NCI-H69 (cell line): ENCODE measurements around the gene NEK6.

ENCODE experiments used
- DNase-seq: peaks from one replicate; lab custom pipeline; 2025; lab: John Stamatoyannopoulos, UW

The NEK6 gene

DNA sequence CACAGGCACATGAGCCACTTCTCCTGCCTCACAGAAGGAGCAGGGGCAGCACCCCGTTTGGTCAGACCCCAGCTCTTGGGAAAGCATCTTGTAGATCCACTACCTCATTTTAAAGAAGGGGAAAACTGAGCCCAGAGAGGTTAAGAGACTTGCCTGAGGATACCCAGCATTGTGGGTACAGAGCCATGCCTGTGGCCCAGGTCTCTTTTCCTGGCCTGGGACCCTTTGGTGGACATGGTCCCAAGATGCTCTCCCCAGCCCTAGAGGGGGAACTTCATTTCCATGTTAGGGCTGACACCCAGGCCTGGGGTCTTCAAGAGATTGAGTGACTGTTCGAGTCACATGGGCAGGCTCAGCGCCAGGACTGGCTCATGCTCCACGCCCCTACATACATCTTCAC, 64.2 kb downstream of the NEK6 start:
- no peak for DNase-seq

DNA sequence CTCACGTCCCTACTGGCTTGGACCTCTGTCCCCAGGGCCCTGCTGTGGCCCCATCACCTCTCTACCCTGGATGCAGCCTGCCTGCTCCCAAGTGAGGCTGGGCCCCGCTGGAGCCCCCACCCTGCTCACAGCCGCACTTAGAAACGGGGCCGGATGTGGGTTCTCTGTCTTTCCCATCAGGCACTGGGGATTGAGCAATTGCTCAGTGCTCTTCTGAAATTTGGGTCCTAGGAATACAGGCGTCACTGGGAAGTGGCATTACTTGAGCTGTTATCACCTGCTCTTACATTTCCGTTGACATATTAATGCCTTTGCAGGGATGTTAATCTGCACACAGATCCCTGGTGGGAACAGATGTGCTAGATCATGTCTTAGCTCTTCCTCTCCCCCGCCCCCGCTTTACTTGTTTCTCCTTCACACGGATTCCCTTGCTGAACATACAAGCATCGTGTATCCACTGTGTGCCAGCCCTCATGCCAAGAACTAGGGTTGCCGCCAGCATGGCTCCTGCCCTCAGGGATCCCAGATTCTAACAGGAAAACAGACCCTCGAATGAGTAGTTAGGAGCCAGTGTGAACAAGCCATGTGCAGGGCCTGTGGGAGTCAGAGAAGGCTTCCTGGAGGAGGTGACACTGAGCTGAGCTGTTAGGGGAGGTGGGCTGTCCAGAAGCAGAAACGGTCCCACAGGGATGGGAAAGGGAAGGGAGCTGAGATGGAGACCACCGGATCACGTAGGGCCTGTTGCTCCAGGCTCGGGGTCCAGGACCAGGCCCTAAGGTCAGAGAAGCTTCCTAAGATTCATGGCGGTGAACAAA, 65.1 kb downstream of the NEK6 start:
- DNase-seq = no peak

DNA sequence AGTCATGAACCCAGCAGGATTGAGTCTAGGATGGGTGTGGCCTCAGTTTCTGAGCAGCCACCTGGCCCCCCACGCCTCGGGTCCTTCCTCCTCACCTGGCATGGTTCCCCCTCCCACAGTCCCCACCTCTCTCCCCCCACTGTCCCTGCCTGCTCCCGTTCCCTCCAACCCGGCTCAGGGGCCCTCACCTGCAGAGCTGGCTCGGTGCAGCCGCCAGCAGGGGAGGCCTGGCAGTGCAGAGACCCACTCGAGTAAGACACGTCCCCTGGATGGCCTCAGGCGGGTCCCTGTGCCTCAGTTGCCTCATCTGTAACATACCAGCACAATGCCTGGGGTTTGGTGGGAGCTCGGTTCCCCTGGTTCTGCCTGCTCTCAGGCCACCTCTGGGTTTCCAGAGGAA, 66.2 kb downstream of the NEK6 start:
- DNase-seq = no peak

DNA sequence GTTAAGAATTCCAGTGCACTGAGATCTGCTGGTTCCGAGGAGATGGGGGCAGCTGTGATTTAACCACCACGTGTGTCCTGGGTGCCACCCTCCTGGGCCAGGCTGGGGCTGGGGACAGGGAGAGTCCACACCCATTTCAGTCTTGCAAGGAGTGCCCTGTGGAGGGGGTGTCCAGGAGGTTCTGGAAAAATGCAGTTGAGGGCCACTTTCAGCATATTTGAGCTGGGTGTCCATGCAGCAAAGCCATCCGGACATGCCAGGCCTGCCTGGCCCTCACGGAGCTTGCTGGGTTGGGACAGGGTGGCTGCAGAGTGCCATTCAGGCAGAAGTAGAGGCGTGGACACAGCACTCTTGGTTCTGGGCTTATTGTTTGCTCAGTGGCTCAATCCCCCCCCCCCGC, 68.1 kb downstream of the NEK6 start:
- DNase-seq = no peak

DNA sequence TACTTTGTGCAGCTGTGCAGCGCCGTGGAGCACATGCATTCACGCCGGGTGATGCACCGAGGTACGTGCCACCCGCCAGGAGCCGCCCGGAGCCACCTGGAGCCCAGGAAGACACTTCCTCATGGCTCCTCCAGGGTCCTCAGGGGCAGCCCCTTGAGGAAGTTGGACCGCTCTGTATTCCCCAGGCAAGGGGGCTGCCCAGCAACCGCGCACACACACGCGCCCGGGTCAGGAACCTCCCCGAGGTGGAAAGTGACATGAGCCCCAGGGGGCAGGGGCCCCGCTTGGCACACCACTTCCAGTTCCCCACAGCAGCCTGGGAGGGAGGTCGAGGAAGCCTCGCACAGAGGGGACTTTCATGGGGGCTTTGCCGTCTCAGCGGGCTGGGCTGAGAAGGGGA, 68.6 kb downstream of the NEK6 start:
- no peak for DNase-seq

DNA sequence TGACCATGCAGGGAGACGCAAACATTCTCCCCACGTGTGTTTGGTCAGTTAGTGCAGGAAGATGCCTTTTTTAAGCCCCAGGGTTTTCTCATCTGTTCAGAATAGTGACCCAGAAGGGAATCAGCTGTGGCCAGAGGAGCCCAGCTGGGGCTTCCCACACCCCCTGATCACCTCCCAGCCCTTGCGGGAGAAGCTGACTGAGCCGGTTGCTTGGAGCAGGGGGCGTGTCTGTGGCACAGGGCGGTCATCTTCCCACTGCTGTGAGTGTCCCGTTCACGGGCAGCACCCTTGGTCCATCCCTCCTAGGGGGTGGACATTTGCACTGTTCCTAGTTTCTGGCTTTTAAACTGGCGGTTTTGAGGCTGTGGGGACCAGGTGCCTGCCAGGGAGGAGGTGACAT, 69.7 kb downstream of the NEK6 start:
- no peak for DNase-seq

DNA sequence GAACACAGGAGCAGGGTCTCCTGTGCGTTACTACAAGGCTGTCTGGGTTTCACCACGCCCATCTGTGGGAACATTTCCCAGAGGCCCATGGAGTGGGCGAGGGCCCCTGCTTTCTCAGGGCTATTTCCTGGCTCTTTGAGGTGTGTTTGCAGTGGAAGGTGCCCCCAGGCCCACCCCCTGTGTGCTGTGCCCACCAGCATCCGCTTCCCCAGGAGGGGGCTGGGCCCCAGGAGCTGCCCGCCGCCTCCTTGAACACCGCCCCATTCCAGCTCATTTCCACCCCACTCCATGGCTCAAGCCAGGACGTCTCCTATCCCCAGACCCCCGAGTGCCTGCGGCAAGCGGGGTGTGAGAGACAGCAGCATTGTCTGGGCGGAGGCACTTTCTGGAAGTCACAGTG, 70.5 kb downstream of the NEK6 start:
- no peak for DNase-seq

DNA sequence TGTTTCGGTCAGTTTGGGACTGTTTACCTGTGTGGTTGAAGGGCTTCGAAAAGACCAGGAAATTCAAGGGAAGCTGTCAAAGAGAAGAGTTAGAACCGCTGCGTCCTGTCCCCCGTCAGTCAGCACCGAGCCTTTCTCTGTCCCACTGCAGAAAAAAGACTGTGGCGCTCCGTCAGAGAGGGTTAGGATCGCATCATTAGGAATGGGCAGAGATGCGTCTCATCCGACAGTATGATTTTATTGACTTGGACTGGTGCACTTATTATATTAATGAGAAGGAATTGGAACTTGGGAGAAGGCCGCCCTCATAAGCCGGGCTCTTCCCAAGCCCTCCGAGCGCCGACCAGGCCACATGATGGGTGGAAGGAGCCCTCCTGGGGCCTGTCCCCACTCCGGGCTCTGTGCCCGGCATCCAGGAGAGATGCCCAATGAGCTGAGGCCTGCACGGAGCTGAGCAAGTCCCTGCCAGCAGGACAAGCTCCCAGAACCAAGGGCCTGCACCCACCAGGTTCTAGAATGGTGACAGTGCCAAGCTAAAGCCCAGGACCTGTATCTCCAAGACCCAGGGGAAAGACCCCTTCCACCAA, 71.5 kb downstream of the NEK6 start:
- DNase-seq = no peak

DNA sequence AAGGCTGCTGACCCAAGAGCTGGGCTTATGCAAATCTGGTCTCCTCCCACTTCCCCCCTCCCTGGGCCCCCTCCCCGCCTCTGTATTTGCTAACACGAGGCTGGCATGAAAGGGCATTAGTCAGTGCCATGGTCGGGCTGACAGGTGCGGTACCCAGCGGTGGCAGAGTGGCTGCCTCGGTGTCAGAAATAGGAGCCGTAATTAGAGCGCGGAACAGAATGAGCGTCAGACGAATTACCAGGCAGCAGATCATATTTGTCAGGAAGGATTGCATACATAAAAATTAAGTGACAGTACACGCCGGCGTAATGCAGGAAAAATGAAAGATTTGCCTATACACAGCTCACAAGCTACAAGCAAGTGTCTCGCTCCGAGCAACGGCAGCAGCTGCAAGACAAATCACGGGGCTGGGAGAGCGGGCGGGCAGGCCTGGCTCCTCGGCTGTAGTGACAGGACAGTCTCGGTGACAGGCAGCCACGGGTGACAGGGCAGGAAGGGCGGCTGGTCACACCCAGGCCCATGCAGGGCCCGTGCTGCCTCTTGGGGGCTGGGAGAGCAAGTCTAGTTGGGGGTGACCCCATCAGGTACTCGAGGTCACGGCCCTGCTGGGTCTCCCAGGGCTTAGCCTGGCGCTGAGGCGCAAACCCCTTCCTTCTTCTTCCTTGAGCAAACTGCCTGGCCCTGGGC, 72.4 kb downstream of the NEK6 start:
- DNase-seq = peak; percentile 59

DNA sequence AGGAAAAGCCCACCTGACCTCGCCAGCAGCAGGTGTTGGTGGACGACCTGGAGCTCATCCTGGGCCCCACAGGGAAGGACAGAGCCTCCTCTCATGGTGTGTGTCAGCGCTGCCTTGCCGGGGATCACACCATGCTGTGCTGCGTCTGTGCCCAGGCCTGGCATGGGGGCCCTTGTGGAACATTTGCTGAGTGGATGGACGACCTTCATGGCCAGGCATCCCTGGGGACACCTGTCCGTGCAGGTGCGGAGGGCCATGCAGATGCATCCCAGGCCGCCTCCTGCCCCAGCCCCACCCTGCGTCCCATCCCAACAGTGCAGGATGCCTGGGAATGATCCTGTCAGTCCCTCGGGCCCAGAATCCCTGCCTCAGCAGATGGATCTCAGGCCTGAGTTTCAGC, 73.8 kb downstream of the NEK6 start:
- no peak for DNase-seq

DNA sequence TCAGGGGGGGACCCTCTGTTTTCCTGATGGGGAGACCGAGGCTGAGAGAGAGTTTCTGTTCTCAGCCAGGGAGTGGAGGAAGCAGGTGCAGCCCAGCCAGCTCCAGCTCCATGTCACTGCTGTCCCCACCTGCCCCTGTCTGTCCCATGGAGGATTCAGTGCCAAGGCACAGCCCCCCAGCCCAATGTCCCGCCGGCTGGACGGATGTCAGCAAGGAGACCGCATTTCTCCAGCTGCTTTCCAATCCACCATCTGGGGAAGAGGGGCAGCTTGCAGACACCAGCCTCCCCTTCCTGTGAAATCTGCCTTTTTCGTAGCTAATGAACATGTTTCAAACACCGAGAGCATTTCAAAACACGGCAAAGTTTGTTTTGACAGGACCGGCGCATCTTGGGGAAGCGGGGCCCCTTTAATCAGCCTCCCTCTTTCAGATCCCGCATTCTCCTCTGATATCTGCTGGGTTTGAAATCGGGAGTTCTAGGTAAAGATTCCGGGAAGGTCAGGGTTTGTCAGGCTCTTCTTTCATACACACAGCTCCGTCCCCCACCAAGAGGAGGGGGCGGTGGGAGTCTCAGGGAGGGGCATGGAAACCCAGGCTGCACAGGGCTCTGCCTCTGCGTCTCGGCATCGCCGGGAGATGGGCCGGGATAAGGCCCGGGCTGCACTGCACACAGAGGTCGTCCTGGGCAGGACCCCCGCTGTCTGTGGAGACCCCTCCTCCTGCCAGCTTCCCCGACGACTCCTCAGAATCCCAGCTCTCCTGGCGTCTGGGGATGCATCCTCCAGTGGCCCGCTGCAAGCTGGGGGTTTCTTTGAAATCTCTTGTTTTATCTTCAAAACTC, 74.8 kb downstream of the NEK6 start:
- no peak for DNase-seq

DNA sequence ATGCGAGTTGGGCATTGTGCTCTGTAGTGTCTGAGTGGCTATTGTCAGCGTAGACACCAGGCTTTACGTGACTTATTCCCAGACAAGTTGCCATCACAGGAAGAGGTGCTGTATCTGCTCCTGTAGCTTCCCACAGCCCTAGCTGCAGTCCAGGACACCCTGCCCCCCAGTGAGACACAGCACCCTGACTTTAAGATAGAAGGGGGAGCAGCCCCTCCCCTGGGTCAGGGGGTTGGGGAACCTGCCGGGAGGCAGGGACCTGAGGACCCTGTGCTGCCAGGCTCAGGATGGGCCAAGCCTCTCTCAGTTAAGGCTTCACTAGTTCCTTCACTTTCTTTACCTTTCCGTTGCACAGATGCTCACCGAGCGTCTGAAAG, 75.4 kb downstream of the NEK6 start:
- no peak for DNase-seq

DNA sequence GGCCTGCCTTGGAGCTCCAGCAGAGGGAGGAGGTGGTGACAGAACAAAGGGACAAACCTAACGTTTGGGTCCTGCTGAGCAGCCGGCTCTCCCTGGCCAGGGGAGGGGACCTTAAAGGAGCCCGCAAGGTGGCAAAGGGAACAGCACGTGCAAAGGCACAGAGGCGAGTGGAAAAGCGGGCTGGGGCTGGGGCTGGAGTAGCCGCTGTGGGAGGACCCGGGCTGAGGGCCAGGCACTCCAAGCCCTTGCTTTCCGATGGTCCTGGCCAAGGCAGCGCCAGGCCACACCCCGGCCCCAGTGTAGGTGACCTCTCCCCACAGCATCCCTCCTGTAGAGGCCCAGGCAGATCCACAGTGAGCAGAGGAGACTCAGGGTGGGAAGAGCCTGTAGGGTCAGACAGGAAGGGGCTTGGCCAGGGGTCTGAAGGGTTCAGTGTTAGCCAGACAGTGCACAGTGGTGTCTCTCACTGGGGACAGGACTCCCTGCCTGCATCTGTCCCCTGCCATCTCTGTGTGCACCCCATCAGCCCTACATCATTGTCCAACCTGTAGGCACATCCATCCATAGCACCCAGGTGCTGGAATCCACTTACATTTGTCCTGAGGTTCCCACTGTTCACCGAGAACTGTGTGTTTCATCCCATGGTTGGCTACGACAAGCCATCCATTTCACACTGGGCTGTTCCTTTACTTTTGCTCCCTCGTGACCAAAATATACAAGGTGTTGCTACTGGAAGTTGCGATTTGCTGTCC, 77.0 kb downstream of the NEK6 start:
- no peak for DNase-seq

DNA sequence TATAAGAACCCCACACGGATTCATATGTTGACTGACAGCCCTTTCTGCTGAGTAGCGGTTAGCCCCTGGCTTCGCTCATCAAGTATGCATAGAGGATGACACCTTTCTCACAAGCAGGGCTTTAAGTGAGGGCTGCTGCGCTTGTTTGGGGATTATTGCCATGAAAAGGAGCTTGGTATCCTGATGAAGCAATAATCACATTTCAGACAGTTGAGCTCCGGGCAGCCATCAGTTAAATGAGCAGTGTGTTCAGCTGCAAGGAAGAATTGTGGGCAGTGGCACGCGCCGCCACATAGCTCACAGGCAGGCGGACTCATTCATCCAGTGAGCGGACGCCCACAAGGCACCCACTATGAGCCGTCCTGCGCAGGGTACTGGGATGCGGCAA, 77.6 kb downstream of the NEK6 start:
- DNase-seq = no peak

DNA sequence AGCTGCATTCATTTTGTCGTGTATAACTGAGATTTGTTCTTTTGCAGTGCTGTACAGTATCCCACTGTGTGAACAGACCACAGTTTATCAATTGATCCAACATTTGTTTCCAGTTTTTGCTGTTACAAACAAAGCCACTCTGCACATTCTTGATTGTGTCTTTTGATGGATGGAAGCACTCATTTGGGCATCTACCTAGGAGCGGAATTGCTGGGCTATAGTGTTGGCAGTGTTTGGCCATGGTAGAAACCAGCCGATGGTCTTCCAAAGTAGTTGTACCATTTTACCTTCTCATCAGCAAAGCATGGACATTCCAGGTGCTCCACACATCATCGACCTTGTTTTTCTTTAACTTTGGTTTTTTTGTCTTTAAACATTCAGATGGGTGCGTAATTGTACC, 79.8 kb downstream of the NEK6 start:
- DNase-seq = no peak

DNA sequence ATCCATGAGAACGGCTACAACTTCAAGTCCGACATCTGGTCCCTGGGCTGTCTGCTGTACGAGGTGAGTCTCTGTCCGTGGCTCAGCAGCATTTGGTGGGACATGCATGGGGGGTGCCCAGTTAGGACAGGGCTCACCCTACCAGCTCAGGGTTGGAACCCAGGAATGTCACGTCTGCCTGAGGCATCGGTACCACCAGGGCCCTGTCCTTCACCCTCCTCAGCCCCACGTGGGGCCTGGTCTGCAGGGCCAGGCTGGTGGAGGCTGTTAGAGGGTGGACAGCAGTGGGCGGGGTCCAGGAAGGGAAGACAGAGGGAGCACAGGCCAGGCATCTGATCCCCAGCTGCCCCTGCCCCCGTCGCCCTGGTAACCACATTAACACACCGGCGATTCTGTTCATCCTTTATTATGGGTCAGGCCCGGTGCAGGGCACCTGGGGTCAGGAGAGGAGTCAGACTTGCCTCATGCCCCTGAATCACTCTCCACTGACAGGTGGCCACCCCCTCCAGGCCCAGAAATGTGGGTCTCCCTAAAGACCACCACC, 81.9 kb downstream of the NEK6 start:
- DNase-seq = no peak

DNA sequence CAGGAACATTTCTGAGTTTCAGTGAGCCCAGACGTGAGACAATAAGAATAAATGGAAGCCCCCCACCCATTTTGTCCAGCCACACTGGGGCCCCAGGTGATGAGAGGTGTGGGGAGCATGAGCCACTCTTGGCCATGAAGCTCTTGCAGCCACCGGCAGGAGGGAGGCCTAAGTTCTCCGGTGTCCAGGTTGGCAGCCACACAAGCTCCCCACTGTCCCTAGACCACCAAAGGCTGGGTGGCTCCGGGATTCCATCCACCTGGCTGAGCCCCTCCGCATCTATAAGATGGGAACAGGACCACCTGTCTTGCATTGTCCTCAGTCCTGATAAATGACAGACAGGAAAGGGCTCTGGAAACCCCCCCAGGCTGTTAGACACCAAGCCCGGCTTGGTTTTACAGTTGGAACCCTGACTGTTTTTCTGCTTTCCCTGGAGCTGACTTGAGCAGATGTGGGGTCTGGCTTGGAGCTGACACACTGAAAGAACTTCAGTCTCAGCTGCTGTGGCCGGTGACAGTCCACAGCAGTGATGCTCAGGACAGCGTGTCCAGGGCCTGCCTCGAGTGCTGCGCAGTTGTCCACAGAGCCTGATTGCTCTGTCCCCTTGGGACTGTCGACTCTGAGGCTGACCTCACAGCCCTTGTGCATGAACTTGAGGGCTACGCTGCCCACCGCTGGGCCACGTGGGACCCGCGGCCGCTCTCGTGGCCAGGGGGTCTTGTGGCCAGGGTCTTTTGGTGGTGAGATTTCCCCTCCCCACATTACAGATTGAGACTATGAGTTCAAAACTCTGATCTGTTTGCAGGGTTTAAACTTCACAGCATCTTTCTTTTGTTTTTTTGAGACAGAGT, 82.7 kb downstream of the NEK6 start:
- DNase-seq = no peak

DNA sequence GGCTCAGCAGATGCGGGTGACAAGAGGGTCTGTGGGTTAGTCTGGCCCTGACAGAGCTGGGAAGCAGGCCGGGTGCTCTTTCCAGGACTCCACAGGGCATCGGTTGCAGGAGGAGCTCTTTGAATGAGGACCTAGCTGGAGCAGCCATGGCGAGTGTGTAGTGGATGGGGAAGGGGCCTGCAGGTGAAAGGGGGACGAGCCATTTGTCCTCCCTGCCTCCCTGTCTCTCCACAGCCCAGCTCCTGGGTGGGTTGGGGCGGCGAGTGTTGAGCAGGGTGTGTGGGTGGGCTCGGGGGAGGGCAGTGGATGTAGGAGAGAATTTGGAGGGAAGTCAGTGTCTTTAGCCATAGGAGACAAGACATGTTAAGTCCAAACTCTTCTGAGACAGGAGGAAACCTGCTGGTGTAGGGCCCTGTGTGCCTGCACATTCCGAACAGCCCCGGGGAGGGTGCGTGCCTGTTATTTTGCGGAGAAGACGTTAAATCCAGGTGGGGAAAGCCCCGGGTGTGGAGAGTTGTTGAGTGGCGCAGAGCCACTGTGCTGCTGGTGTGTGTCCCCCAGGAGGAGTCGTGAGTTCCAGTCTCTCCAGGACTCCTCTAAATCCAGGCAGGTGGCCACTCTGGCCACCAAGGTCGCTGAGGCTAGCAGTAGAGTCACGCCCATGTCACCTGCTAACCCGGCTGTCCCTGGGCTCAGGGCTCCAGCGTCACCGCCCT, 83.9 kb downstream of the NEK6 start:
- DNase-seq = no peak

DNA sequence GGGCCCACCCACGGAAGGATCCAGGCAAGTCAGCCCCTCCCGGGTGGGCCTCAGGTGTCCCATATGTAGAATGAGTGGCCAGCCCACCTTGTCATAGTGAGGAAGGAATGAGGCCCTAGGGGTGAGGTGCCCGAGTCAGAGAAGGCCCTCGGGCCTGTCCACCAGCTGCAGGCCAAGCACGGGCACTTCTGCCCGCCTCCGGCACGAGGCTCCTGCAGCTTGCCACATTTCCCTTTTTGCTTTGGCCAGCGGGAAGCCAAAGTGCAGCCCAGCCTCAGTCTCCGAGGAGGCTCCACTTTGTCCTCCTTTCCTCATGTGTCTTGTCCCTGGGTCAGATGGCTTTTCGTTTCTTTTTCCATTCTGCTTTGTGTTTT, 84.6 kb downstream of the NEK6 start:
- no peak for DNase-seq
